ENCODE results near the gene PRRC2B.
A peak's percentile ranks its signal among the peaks of the same experiment; 100 is the strongest.
"Not testable (repeated sequence)": the region's sequence is repeated elsewhere in the genome, so short reads cannot be mapped to it uniquely, and the experiment has no call there.

The PRRC2B gene

GRCh38 chr9:131491001-131491710 is 97.3 kb downstream of the PRRC2B start:
- no peak for DNase-seq

DNA sequence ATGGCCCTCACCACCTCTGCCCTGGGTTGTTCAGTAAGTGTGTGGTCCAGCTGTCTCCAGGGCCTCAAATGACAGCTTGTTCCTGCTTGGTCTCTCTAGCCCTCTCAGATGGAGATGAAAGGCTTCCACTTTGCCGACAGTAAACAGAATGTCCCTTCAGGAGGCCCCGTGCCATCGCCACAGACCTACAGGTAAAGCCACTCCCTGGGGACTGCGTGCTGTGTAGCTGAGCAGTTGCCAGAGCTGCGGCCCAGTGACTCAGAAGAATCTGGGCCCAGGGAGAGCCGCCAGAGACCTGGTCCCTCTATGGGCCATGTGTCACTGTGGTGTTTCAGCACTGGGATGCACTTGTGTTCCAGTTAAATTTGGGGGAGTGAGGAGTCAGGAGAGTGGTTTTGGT is 98.2 kb downstream of the PRRC2B start:
- no peak for DNase-seq

DNA sequence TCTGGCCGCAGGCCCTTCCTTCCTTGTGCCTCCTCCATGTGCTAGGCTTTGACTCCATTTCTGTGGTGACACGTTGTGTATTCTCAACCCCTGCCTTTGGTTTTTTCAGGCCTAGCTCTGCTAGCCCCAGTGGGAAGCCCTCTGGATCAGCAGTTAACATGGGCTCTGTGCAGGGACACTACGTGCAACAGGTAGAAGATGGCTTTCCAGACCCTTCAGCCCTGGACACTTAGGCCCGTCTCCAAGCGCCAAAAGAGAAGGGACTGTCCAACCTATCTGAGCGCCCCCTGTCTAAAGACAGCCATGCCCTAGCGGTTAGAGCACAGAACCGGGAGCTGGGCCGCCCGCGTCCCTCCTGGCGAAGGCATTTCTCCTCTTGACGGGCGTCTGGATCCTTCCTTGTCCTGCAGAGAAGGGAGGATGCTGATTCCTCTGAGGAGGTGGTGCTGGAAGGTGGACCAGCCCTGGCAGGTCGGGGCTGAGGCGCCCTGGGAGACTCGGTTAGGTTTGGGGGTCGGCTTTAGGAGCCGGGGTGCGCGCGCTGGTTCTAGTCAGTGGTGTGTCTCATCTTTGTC is 100.5 kb downstream of the PRRC2B start:
- no peak for DNase-seq

GRCh38 chr9:131495785-131496184 is 101.9 kb downstream of the PRRC2B start:
- DNase-seq, result no peak

- DNase-seq, result no peak
Measured at GRCh38 chr9:131496844-131497405, 103.0 kb downstream of the PRRC2B start.

GRCh38 chr9:131499254-131499767 is 105.4 kb downstream of the PRRC2B start:
- DNase-seq, result no peak

DNA sequence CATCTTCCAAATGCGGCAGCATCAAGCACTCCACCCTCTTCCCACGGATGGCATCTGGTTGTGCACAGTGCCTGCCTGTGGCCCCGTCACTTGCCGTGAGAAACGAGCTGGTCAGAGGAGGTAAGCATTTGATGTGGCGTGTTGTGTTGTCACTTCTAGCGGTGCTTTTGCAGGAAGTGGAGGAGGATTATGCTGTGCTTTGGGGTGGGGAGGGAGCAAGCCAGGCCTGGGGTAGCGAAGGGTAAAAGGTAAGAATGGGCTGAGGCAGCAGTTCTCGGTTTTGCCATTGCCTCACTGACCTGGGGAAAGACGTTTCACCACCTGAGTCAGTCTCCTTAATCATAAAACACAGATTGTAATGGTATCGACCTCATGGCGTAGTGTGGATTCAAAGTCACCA is 106.5 kb downstream of the PRRC2B start:
- no peak for DNase-seq

- no peak for DNase-seq
Measured at GRCh38 chr9:131500939-131501541, 107.2 kb downstream of the PRRC2B start.

DNA sequence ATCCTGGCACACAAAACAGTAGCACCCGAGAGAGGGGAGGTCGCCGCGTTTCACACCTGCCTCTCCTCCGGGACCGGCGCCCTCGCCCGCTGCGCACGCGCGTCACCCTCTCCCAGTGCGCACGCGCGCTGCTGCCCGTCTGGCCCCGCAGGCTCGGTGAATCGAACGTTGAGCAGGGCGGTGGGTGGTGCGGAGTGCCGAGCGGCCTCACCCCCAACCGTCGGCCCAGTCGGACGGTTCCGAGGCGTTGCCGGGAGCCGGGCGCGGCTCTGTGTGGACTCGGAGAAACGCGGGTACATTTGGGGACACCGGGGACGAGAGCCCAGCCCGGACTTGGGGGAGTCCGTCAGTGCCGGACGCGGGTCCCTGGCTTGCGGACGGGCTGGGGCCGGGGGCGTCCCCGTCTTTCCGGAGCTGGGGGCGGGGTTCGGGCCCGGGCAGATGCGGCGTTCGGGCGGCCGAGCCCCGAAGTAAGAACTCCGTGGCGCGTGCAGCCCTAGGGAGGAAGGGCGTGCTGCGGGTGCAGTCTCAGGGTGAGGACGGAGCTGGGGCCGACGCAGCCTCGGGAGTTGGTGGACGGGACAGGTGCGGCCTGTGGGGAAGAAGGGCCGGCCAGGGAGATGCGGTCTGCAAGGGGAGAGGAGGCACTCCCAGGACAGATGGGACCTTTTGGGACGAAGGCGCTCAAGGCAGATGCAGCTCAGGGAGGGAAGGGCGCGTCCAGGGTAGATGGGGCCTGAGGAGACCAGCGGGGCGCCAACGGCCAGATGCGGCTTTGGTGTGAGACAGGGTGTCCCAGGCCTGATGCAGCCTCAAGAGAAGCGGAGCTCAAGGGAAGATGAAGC is 109.1 kb downstream of the PRRC2B start, which contains the start of gene POMT1:
Gene POMT1, plus strand, starts transcription at position 138 of the 845 bp plus-strand sequence. CDS start 1,301 bp downstream, outside the sequence.
- peak; percentile 83 for DNase-seq

DNA sequence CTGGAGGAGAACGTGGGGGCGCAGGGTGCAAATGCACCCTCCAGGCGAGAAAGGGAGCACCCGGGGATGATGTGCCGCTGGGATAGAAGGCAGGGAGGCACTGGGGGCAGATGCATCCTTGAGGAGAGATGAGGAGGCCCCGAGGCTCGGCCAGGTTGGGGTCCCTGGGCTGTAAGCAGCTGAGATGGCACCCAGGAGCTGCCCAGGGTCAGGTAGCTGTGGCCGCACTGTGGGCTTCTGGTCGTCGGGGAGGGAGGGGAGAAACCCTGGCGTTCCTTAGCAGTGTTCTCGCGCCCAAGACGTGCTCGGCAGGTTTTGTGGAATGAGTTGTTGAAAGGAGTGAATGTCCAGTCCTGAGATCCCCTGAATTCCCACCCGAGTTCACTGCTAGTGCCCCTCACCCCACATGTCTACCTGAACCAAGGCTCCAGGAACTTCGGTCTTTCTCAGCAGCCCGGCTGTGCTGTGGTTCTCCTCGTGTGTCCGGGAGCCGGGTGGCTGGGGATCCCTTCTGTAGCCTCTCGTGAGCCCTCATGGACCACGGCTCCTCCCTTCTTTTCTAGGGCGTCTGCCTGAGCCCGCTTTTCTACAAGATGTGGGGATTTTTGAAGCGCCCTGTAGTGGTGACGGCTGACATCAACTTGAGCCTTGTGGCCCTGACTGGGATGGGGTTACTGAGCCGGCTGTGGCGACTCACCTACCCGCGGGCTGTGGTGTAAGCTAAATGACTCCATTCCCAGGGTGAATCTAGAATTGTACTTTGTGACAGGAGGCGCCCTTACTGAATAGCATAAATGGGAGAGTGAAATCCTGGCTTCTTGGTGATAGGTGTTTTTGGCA is 110.0 kb downstream of the PRRC2B start:
- DNase-seq, result peak; percentile 35

- peak; percentile 68 for DNase-seq
Measured at GRCh38 chr9:131505012-131505411, 111.1 kb downstream of the PRRC2B start.

DNA sequence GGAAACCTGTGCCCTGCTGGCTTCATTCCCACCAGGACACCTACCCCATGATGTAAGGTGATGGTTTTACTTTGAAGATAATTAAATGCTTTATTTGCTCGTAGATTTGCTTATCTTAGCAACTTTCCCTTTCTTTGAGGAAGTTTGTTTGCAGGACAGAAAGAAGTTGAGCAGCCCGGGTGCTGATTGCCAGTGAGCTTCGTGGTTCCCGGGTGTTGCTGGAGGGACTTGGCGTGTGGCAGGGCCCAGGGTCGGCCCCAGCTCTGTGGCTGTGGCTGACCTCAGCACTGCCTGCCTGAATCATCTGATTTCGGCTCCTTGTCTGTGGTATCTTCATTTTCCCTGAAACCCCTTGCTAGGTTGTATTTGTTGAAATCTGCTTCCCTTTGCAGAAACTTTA is 117.5 kb downstream of the PRRC2B start:
- no peak for DNase-seq

DNA sequence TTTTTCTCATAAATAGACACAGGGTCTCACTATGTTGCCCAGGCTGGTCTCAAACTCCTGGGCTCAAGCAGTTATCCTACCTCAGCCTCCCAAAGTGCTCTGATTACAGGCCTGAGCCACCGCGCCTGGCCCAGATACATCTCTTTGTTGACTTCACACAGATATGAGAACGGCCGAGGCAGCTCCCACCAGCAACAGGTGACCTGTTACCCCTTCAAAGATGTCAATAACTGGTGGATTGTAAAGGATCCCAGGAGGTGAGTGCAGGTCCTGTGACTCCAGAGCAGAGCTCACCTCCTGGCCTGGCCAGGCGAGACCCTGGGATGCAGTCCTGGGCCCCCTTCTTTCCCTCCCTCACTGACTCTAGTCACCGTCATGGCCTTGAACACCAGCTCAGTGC is 118.0 kb downstream of the PRRC2B start:
- DNase-seq, result no peak

- DNase-seq, result no peak
Measured at GRCh38 chr9:131513177-131513576, 119.3 kb downstream of the PRRC2B start.

GRCh38 chr9:131515559-131516031 is 121.7 kb downstream of the PRRC2B start:
- DNase-seq, result not testable (repeated sequence)

GRCh38 chr9:131516100-131516499 is 122.2 kb downstream of the PRRC2B start:
- no peak for DNase-seq

GRCh38 chr9:131516930-131517329 is 123.0 kb downstream of the PRRC2B start:
- DNase-seq, result no peak

- no peak for DNase-seq
Measured at GRCh38 chr9:131517761-131518190, 123.9 kb downstream of the PRRC2B start.

DNA sequence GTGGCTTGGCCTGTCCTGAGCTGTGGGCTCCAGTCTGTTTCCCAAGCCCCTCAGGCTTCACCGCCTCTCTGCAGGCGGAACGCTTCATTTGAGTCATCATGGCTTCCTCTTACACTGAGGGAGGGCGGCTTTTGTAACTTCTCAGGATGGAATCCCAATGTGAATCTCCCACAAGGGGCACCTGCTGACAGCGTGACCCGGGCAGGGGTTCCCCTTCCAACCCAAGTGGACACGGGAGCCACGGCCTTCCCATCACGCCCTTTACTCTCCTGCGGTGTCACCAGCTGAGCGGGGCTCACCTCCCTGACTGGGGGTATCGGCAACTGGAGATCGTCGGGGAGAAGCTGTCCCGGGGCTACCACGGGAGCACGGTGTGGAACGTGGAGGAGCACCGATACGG is 124.7 kb downstream of the PRRC2B start:
- DNase-seq, result no peak

- DNase-seq, result no peak
Measured at GRCh38 chr9:131520503-131520902, 126.6 kb downstream of the PRRC2B start.

GRCh38 chr9:131521203-131521602 is 127.3 kb downstream of the PRRC2B start:
- DNase-seq, result no peak

DNA sequence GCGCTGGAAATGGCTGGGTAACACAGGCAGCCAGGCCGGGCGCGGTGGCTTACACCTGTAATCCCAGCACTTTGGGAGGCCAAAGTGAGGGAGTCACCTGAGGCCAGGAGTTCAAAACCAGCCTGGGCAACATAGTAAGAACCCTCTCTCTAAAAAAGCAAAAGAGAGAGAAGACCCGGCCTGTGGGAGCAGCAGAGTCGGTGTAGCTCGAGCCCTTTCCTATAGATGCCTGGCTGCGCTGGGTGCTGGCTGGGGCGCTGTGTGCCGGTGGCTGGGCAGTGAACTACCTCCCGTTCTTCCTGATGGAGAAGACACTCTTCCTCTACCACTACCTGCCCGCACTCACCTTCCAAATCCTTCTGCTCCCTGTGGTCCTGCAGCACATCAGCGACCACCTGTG is 127.9 kb downstream of the PRRC2B start:
- DNase-seq, result no peak
